Measurements from ENCODE around the gene CCDC180.

The CCDC180 gene

DNA sequence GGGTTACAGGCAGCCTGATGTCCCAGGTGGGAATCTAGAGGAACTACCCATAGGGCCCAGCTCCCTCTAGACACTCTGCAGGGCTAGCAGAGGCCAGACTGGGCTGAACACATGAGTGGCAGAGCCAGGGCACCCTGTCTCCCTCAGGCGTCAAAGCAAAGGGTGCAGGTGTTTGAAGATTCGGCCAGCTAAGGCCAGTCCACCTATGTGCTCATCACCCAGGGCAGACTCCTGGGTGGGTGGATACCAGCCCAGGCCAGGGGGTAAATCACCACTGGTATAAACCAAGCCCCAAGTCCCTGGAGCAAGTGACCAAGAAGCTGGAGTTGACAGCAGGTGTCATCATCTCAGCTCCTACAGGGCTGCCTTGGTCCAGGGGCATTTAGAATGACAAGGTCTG is 3.4 kb downstream of the CCDC180 start:
- no peaks in the 10 kb centered on the region; the same call in 1 of the 2 replicates for H3K27me3 ChIP-seq (ENCODE audit: control insufficient read depth, insufficient read depth, low read length)
- peaks cover 7% of the 10 kb centered on the region for H3K4me1 ChIP-seq (ENCODE audit: control insufficient read depth, insufficient read depth, low read length)
- H3K36me3 ChIP-seq (ENCODE audit: control insufficient read depth, insufficient read depth, low read length) = peaks cover 7% of the 10 kb centered on the region; the same call in 1 of the 2 replicates
- no peak overlapping the region for H3K27ac ChIP-seq (ENCODE audit: low read depth, low read length)
- H3K9ac ChIP-seq (ENCODE audit: low read depth, low read length) = no peak overlapping the region
- no peak overlapping the region for H3K4me3 ChIP-seq (ENCODE audit: low read depth, low read length)
- no peaks in the 10 kb centered on the region for H3K9me3 ChIP-seq (ENCODE audit: control insufficient read depth, insufficient read depth, low read length)

- Histone ChIP-seq H3K4me3 (ENCODE audit: low read depth, low read length) (no peak overlapping the region), H3K9me3 (ENCODE audit: control insufficient read depth, insufficient read depth, low read length) (no peaks in the 10 kb centered on the region), H3K36me3 (ENCODE audit: control insufficient read depth, insufficient read depth, low read length) (peaks cover 7% of the 10 kb centered on the region), H3K9ac (ENCODE audit: low read depth, low read length) (no peak overlapping the region), H3K27me3 (ENCODE audit: control insufficient read depth, insufficient read depth, low read length) (no peaks in the 10 kb centered on the region; the same call in 1 of the 2 replicates), H3K27ac (ENCODE audit: low read depth, low read length) (no peak overlapping the region), H3K4me1 (ENCODE audit: control insufficient read depth, insufficient read depth, low read length) (peaks cover under 1% of the 10 kb centered on the region)
These were observed 4.5 kb downstream of the CCDC180 start for GRCh38 chr9:97311798-97312500.

- Histone ChIP-seq H3K36me3 (ENCODE audit: control insufficient read depth, insufficient read depth, low read length) (peaks cover 7% of the 10 kb centered on the region), H3K4me1 (ENCODE audit: control insufficient read depth, insufficient read depth, low read length) (no peaks in the 10 kb centered on the region), H3K9ac (ENCODE audit: low read depth, low read length) (no peak overlapping the region), H3K4me3 (ENCODE audit: low read depth, low read length) (no peak overlapping the region), H3K9me3 (ENCODE audit: control insufficient read depth, insufficient read depth, low read length) (no peaks in the 10 kb centered on the region), H3K27me3 (ENCODE audit: control insufficient read depth, insufficient read depth, low read length) (no peaks in the 10 kb centered on the region; the same call in 1 of the 2 replicates), H3K27ac (ENCODE audit: low read depth, low read length) (no peak overlapping the region)
These were observed 5.1 kb downstream of the CCDC180 start for GRCh38 chr9:97312556-97312955.

- Histone ChIP-seq H3K9me3 (ENCODE audit: control insufficient read depth, insufficient read depth, low read length) (no peaks in the 10 kb centered on the region), H3K36me3 (ENCODE audit: control insufficient read depth, insufficient read depth, low read length) (peaks cover 7% of the 10 kb centered on the region), H3K4me3 (ENCODE audit: low read depth, low read length) (no peak overlapping the region), H3K27ac (ENCODE audit: low read depth, low read length) (no peak overlapping the region), H3K27me3 (ENCODE audit: control insufficient read depth, insufficient read depth, low read length) (no peaks in the 10 kb centered on the region; the same call in 1 of the 2 replicates), H3K4me1 (ENCODE audit: control insufficient read depth, insufficient read depth, low read length) (no peaks in the 10 kb centered on the region), H3K9ac (ENCODE audit: low read depth, low read length) (no peak overlapping the region)
These were observed 5.8 kb downstream of the CCDC180 start for GRCh38 chr9:97313243-97313642.

- H3K27ac ChIP-seq (ENCODE audit: low read depth, low read length) = no peak overlapping the region
- peaks cover 7% of the 10 kb centered on the region for H3K36me3 ChIP-seq (ENCODE audit: control insufficient read depth, insufficient read depth, low read length)
- no peaks in the 10 kb centered on the region for H3K9me3 ChIP-seq (ENCODE audit: control insufficient read depth, insufficient read depth, low read length)
- H3K27me3 ChIP-seq (ENCODE audit: control insufficient read depth, insufficient read depth, low read length) = no peaks in the 10 kb centered on the region
- no peaks in the 10 kb centered on the region for H3K4me1 ChIP-seq (ENCODE audit: control insufficient read depth, insufficient read depth, low read length)
- no peak overlapping the region for H3K4me3 ChIP-seq (ENCODE audit: low read depth, low read length)
- H3K9ac ChIP-seq (ENCODE audit: low read depth, low read length) = no peak overlapping the region
These were observed 6.3 kb downstream of the CCDC180 start for GRCh38 chr9:97313746-97314145.

GRCh38 chr9:97314503-97314902 is 7.0 kb downstream of the CCDC180 start:
- Histone ChIP-seq H3K9ac (ENCODE audit: low read depth, low read length) (no peak overlapping the region), H3K36me3 (ENCODE audit: control insufficient read depth, insufficient read depth, low read length) (peaks cover 7% of the 10 kb centered on the region), H3K27me3 (ENCODE audit: control insufficient read depth, insufficient read depth, low read length) (no peaks in the 10 kb centered on the region), H3K4me1 (ENCODE audit: control insufficient read depth, insufficient read depth, low read length) (no peaks in the 10 kb centered on the region), H3K4me3 (ENCODE audit: low read depth, low read length) (no peak overlapping the region), H3K9me3 (ENCODE audit: control insufficient read depth, insufficient read depth, low read length) (no peaks in the 10 kb centered on the region), H3K27ac (ENCODE audit: low read depth, low read length) (no peak overlapping the region)

GRCh38 chr9:97315550-97315949 is 8.1 kb downstream of the CCDC180 start:
- Histone ChIP-seq H3K4me1 (ENCODE audit: control insufficient read depth, insufficient read depth, low read length) (no peaks in the 10 kb centered on the region), H3K4me3 (ENCODE audit: low read depth, low read length) (no peak overlapping the region), H3K9ac (ENCODE audit: low read depth, low read length) (no peak overlapping the region), H3K36me3 (ENCODE audit: control insufficient read depth, insufficient read depth, low read length) (peaks cover 7% of the 10 kb centered on the region), H3K27ac (ENCODE audit: low read depth, low read length) (no peak overlapping the region), H3K9me3 (ENCODE audit: control insufficient read depth, insufficient read depth, low read length) (no peaks in the 10 kb centered on the region), H3K27me3 (ENCODE audit: control insufficient read depth, insufficient read depth, low read length) (no peaks in the 10 kb centered on the region)

- no peak overlapping the region for H3K9ac ChIP-seq (ENCODE audit: low read depth, low read length)
- H3K27ac ChIP-seq (ENCODE audit: low read depth, low read length) = no peak overlapping the region
- H3K4me1 ChIP-seq (ENCODE audit: control insufficient read depth, insufficient read depth, low read length) = no peaks in the 10 kb centered on the region
- H3K4me3 ChIP-seq (ENCODE audit: low read depth, low read length) = no peak overlapping the region
- H3K27me3 ChIP-seq (ENCODE audit: control insufficient read depth, insufficient read depth, low read length) = no peaks in the 10 kb centered on the region
- peaks cover 7% of the 10 kb centered on the region for H3K36me3 ChIP-seq (ENCODE audit: control insufficient read depth, insufficient read depth, low read length)
- H3K9me3 ChIP-seq (ENCODE audit: control insufficient read depth, insufficient read depth, low read length) = no peaks in the 10 kb centered on the region
These were observed 9.4 kb downstream of the CCDC180 start for GRCh38 chr9:97316904-97317303.

- H3K9me3 ChIP-seq (ENCODE audit: control insufficient read depth, insufficient read depth, low read length) = no peaks in the 10 kb centered on the region
- peaks cover 7% of the 10 kb centered on the region for H3K36me3 ChIP-seq (ENCODE audit: control insufficient read depth, insufficient read depth, low read length)
These were observed 11.0 kb downstream of the CCDC180 start for GRCh38 chr9:97318433-97318832.

GRCh38 chr9:97319395-97319794 is 11.9 kb downstream of the CCDC180 start:
- Histone ChIP-seq H3K27ac (ENCODE audit: low read depth, low read length) (no peak overlapping the region), H3K9me3 (ENCODE audit: control insufficient read depth, insufficient read depth, low read length) (no peaks in the 10 kb centered on the region), H3K4me1 (ENCODE audit: control insufficient read depth, insufficient read depth, low read length) (no peaks in the 10 kb centered on the region), H3K4me3 (ENCODE audit: low read depth, low read length) (no peak overlapping the region), H3K36me3 (ENCODE audit: control insufficient read depth, insufficient read depth, low read length) (peaks cover 7% of the 10 kb centered on the region), H3K9ac (ENCODE audit: low read depth, low read length) (no peak overlapping the region), H3K27me3 (ENCODE audit: control insufficient read depth, insufficient read depth, low read length) (no peaks in the 10 kb centered on the region)

More at GRCh38 chr9:97318433-97318832, 11.0 kb downstream of the CCDC180 start:
- Histone ChIP-seq H3K27ac (ENCODE audit: low read depth, low read length) (no peak overlapping the region), H3K4me1 (ENCODE audit: control insufficient read depth, insufficient read depth, low read length) (no peaks in the 10 kb centered on the region), H3K9ac (ENCODE audit: low read depth, low read length) (no peak overlapping the region), H3K27me3 (ENCODE audit: control insufficient read depth, insufficient read depth, low read length) (no peaks in the 10 kb centered on the region), H3K4me3 (ENCODE audit: low read depth, low read length) (no peak overlapping the region)

GRCh38 chr9:97320080-97320642 is 12.7 kb downstream of the CCDC180 start:
- no peaks in the 10 kb centered on the region for H3K9me3 ChIP-seq (ENCODE audit: control insufficient read depth, insufficient read depth, low read length)
- H3K4me1 ChIP-seq (ENCODE audit: control insufficient read depth, insufficient read depth, low read length) = no peaks in the 10 kb centered on the region
- H3K27me3 ChIP-seq (ENCODE audit: control insufficient read depth, insufficient read depth, low read length) = no peaks in the 10 kb centered on the region
- no peak overlapping the region for H3K27ac ChIP-seq (ENCODE audit: low read depth, low read length)
- peaks cover 3% of the 10 kb centered on the region; the same call in 1 of the 2 replicates for H3K36me3 ChIP-seq (ENCODE audit: control insufficient read depth, insufficient read depth, low read length)
- no peak overlapping the region for H3K4me3 ChIP-seq (ENCODE audit: low read depth, low read length)
- no peak overlapping the region for H3K9ac ChIP-seq (ENCODE audit: low read depth, low read length)
